Kidney glomerular epithelial cell (primary cell): ENCODE measurements around the gene SUPT7L.
"Not testable (repeated sequence)": the region's sequence is repeated elsewhere in the genome, so short reads cannot be mapped to it uniquely, and the experiment has no call there.

Source experiments
- DNase-seq: peaks from one replicate; lab custom pipeline; 2025; lab: John Stamatoyannopoulos, UW

The SUPT7L gene

GRCh38 chr2:27638037-27638637, 25.3 kb downstream of the SUPT7L start:
- DNase-seq, result peak; percentile 32

GRCh38 chr2:27636766-27637165, 26.6 kb downstream of the SUPT7L start:
- no peak for DNase-seq

- DNase-seq, result no peak
Observed at GRCh38 chr2:27634291-27634690, 29.1 kb downstream of the SUPT7L start.

- DNase-seq, result not testable (repeated sequence)
Observed at GRCh38 chr2:27630257-27630656, 33.2 kb downstream of the SUPT7L start.

GRCh38 chr2:27628767-27629709, 34.4 kb downstream of the SUPT7L start, which contains the start of the genes CCDC121 and GPN1:
TSS of gene CCDC121 (minus strand) at chr2:27629012. CDS start at chr2:27627799, 1,213 bp downstream.
TSS of gene GPN1 (plus strand) at chr2:27629050. CDS start at chr2:27629059, 9 bp downstream.
- peak; percentile 95 for DNase-seq

- DNase-seq, result peak; percentile 94
Observed at GRCh38 chr2:27627963-27628766, 35.2 kb downstream of the SUPT7L start.

GRCh38 chr2:27626921-27627320, 36.5 kb downstream of the SUPT7L start:
- not testable (repeated sequence) for DNase-seq

GRCh38 chr2:27626323-27626722, 37.1 kb downstream of the SUPT7L start:
- not testable (repeated sequence) for DNase-seq

GRCh38 chr2:27624943-27625342, 38.5 kb downstream of the SUPT7L start:
- DNase-seq, result no peak

- DNase-seq, result peak; percentile 89
Observed at GRCh38 chr2:27622921-27623384, 40.5 kb downstream of the SUPT7L start.

GRCh38 chr2:27621524-27621923, 41.9 kb downstream of the SUPT7L start:
- no peak for DNase-seq

- no peak for DNase-seq
Observed at GRCh38 chr2:27615316-27615715, 48.1 kb downstream of the SUPT7L start.

GRCh38 chr2:27613985-27614384, 49.4 kb downstream of the SUPT7L start:
- no peak for DNase-seq

GRCh38 chr2:27606611-27607010, 56.8 kb downstream of the SUPT7L start:
- DNase-seq, result peak; percentile 6
